MM.1S (cell line): ENCODE results near the gene GATAD2B.
A peak's percentile ranks its signal among the peaks of the same experiment; 100 is the strongest.

Experiments
- DNase-seq: peaks from one replicate; pipeline ENCODE4 v3.0.0-alpha.2; 2015
- H2AFZ ChIP-seq: fragments of 300-600 bp; sonication (generic); 2 replicates; pipeline ENCODE4 v1.6.0; 2016; ENCODE audit warnings: antibody characterized with exemption, low read length
- H3F3A ChIP-seq: fragments of 300-600 bp; sonication (generic); 2 replicates; pipeline ENCODE4 v1.6.1; 2016; ENCODE audit warnings: mild to moderate bottlenecking, antibody characterized with exemption, low read length, moderate library complexity, mixed read lengths; ENCODE audit not compliant: insufficient read depth
- H3K27ac ChIP-seq: fragments of 300-600 bp; sonication (generic); 2 replicates; pipeline ENCODE4 v1.5.1; 2016; ENCODE audit warnings: mild to moderate bottlenecking, low read length
- H3K27me3 ChIP-seq: fragments of 300-600 bp; sonication (generic); replicated peaks from 2 replicates; pipeline ENCODE4 v1.6.0; 2016; ENCODE audit warnings: low read length; ENCODE audit not compliant: insufficient read depth
- H3K36me3 ChIP-seq: fragments of 300-600 bp; sonication (generic); replicated peaks from 2 replicates; pipeline ENCODE4 v1.6.1; 2016; ENCODE audit warnings: mild to moderate bottlenecking, low read length, mixed read lengths; ENCODE audit not compliant: insufficient read depth
- H3K4me1 ChIP-seq: fragments of 300-600 bp; sonication (generic); 2 replicates; pipeline ENCODE4 v1.6.1; 2016; ENCODE audit warnings: low read length, mixed read lengths
- H3K4me2 ChIP-seq: fragments of 300-600 bp; sonication (generic); 2 replicates; pipeline ENCODE4 v1.6.0; 2016; ENCODE audit warnings: low read depth, low read length
- H3K4me3 ChIP-seq: fragments of 300-600 bp; sonication (generic); 2 replicates; pipeline ENCODE4 v1.5.1; 2016; ENCODE audit warnings: low read length, mixed read lengths
- H3K79me2 ChIP-seq: fragments of 300-600 bp; sonication (generic); 2 replicates; pipeline ENCODE4 v1.6.1; 2016; ENCODE audit warnings: mixed run types, low read length, mixed read lengths
- H3K9ac ChIP-seq: fragments of 300-600 bp; sonication (generic); 2 replicates; pipeline ENCODE4 v1.6.1; 2016; ENCODE audit warnings: low read length, mixed read lengths
- H3K9me2 ChIP-seq: fragments of 300-600 bp; sonication (generic); replicated peaks from 2 replicates; pipeline ENCODE4 v1.6.1; 2016; ENCODE audit warnings: mild to moderate bottlenecking, low read length, mixed read lengths; ENCODE audit not compliant: insufficient read depth
- H3K9me3 ChIP-seq: fragments of 300-600 bp; sonication (generic); replicated peaks from 2 replicates; pipeline ENCODE4 v1.6.1; 2016; ENCODE audit warnings: mild to moderate bottlenecking, low read length, mixed read lengths; ENCODE audit not compliant: insufficient read depth
- H4K20me1 ChIP-seq: fragments of 300-600 bp; sonication (generic); 2 replicates; pipeline ENCODE4 v1.6.1; 2016; ENCODE audit warnings: mild to moderate bottlenecking, low read length, moderate library complexity, mixed read lengths; ENCODE audit not compliant: insufficient read depth
- CTCF ChIP-seq: fragments of 300-600 bp; sonication (generic); IDR thresholded peaks from 2 replicates; pipeline ENCODE4 v1.5.1; 2016; ENCODE audit warnings: antibody characterized with exemption, low read length, mixed read lengths
- EZH2 ChIP-seq: fragments of 300-600 bp; sonication (generic); optimal IDR thresholded peaks from 2 replicates; pipeline ENCODE3; 2017; ENCODE audit warnings: low read depth, mild to moderate bottlenecking, antibody characterized with exemption, low read length, mixed read lengths
- EZH2phosphoT487 ChIP-seq: fragments of 300-600 bp; sonication (generic); IDR thresholded peaks from 2 replicates; pipeline ENCODE4 v1.6.1; 2018; ENCODE audit warnings: antibody characterized with exemption, low read length

Gene GATAD2B

GRCh38 chr1:153921803-153922075, 1.0 kb downstream of the GATAD2B start:
- no peaks in the 10 kb centered on the region for H3K27me3 ChIP-seq
- peaks cover 65% of the 10 kb centered on the region for H3K79me2 ChIP-seq
- H4K20me1 ChIP-seq, result peaks cover 31% of the 10 kb centered on the region
- TF ChIP-seq CTCF, result no peak
- no peak for TF ChIP-seq EZH2
- no peak for TF ChIP-seq EZH2phosphoT487
- H3K4me2 ChIP-seq, result peak overlapping the region; percentile 71
- H3K4me1 ChIP-seq, result peaks cover 24% of the 10 kb centered on the region
- H2AFZ ChIP-seq, result no peak overlapping the region
- peak overlapping the region; percentile 71 for H3K4me3 ChIP-seq
- no peaks in the 10 kb centered on the region for H3K9me2 ChIP-seq
- H3F3A ChIP-seq, result peaks cover 30% of the 10 kb centered on the region
- peak overlapping the region; percentile 62 for H3K9ac ChIP-seq
- no peaks in the 10 kb centered on the region for H3K36me3 ChIP-seq
- DNase-seq, result peak; percentile 29
- H3K9me3 ChIP-seq, result no peaks in the 10 kb centered on the region
- no peak overlapping the region for H3K27ac ChIP-seq

- no peaks in the 10 kb centered on the region for H3K36me3 ChIP-seq
- H3K4me1 ChIP-seq, result peaks cover 24% of the 10 kb centered on the region
- H4K20me1 ChIP-seq, result peaks cover 31% of the 10 kb centered on the region
- H3F3A ChIP-seq, result peaks cover 28% of the 10 kb centered on the region
- no peak overlapping the region for H3K27ac ChIP-seq
- peak overlapping the region; percentile 62; the same call in 1 of the 2 replicates for H3K9ac ChIP-seq
- no peaks in the 10 kb centered on the region for H3K9me2 ChIP-seq
- no peak overlapping the region for H2AFZ ChIP-seq
- H3K4me3 ChIP-seq, result peak overlapping the region; percentile 71
- H3K9me3 ChIP-seq, result no peaks in the 10 kb centered on the region
- H3K4me2 ChIP-seq, result peak overlapping the region; percentile 71
- H3K79me2 ChIP-seq, result peaks cover 70% of the 10 kb centered on the region
- TF ChIP-seq CTCF, result no peak
- no peak for DNase-seq
- H3K27me3 ChIP-seq, result no peaks in the 10 kb centered on the region
Observed at GRCh38 chr1:153921080-153921802, 1.5 kb downstream of the GATAD2B start.

GRCh38 chr1:153919876-153920852, 2.6 kb downstream of the GATAD2B start:
- H3F3A ChIP-seq, result peaks cover 20% of the 10 kb centered on the region
- H4K20me1 ChIP-seq, result peaks cover 31% of the 10 kb centered on the region
- peak overlapping the region; percentile 71; the same call in 1 of the 2 replicates for H3K4me3 ChIP-seq
- H3K9me3 ChIP-seq, result no peaks in the 10 kb centered on the region
- H3K4me1 ChIP-seq, result peaks cover 24% of the 10 kb centered on the region
- no peak overlapping the region for H3K27ac ChIP-seq
- H3K36me3 ChIP-seq, result no peaks in the 10 kb centered on the region
- H3K27me3 ChIP-seq, result no peaks in the 10 kb centered on the region
- peaks cover 81% of the 10 kb centered on the region for H3K79me2 ChIP-seq
- no peak overlapping the region for H2AFZ ChIP-seq
- no peaks in the 10 kb centered on the region for H3K9me2 ChIP-seq
- H3K4me2 ChIP-seq, result peak overlapping the region; percentile 71
- no peak for TF ChIP-seq EZH2phosphoT487
- no peak for TF ChIP-seq EZH2
- TF ChIP-seq CTCF, result peak; percentile 48
- peak overlapping the region; percentile 7; the same call in 1 of the 2 replicates for H3K9ac ChIP-seq
- DNase-seq, result peak; percentile 30
